GM21717 (cell line): ENCODE measurements around the gene PLCH1.

Experiments used
- ATAC-seq: cut with Tn5 transposase; IDR thresholded peaks from one replicate; pipeline ENCODE4 v1.9.1; 2021; ENCODE audit warnings: mild to moderate bottlenecking, moderate library complexity; ENCODE audit not compliant: unreplicated experiment

Gene PLCH1

DNA sequence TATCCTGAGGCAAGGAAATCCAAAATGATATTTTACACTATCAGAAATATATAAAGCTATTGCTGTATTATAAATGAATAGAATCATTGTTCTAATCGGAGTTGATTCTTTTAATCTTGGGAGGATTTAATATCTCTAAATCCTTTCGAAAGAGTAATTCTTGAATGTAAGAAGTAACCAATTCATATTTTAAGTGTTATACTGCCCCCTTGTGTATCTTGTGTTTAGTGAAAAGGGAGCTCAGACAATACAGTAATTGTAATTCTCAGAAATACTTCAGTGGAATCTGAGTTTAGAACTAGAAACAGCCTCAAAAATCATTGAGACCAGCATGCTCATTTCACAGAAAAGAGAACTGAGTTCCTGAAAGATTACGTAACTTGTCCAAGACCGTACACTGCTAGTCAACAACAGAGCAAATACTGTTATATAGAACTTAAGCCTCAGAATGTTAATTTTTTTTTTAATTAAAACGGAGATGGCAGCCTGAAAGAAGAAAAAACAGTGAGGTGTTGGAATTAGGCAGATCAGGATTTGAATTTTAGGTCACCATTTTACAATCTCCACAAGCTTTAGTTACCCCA is 42.9 kb downstream of the PLCH1 start:
- ATAC-seq: peak; percentile 74

GRCh38 chr3:155697542-155697941 is 47.3 kb downstream of the PLCH1 start:
- ATAC-seq: no peak

- ATAC-seq: no peak
Observed at GRCh38 chr3:155690921-155691320, 54.0 kb downstream of the PLCH1 start.

GRCh38 chr3:155688481-155688880 is 56.4 kb downstream of the PLCH1 start:
- ATAC-seq: no peak

DNA sequence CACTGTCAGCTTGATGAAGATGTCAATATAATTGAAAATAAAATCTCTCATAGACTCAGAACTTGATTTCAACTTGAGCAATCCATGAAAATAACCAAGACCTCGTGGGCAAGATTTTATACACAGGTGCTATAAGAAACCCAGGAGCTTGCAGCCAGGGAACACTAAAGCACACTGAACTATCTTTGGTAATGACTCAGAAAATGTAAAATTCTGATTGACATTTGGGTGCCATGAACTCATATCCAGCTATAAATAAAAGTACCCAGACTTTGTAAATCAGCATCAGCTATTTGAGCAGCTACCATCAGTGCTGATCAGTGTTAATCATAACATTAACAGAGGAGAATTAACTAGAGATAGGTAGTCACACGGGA is 61.5 kb downstream of the PLCH1 start:
- no peak for ATAC-seq

GRCh38 chr3:155682426-155683343 is 62.2 kb downstream of the PLCH1 start:
- ATAC-seq: no peak

DNA sequence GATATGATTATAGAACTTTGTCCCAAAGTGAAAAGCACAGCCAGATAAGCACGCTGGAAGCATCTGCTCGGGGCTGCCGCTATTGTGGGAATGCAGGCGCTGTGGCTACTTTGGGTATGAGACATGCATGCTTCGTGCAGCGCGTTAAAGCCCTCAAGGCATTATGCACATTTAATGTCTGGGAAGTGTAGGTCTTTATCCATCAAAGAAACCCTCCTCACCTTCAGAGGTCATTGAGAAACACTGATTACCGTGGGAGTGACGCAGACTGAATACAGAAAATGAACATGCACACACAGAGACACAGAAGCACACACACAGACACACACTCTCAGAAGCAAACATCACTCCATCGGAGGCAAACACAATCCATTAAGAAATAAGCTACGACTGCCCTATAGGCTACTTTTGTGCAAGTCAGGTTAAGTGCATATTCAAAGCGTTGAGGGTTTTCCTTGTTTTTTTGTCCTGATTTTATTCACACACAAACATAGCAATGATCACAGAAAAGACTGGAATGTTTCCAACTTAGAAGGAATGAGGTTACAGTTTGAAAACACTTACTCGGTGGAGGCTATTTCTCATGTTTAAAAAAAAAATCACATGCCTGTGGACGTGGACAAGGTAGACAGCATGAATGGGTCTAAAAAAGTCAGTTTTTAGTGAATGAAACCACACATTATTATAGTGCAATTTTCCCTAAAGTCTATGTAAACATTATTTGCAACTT is 68.5 kb downstream of the PLCH1 start:
- no peak for ATAC-seq

GRCh38 chr3:155675094-155675493 is 69.8 kb downstream of the PLCH1 start:
- ATAC-seq: no peak

- ATAC-seq: no peak
Observed at GRCh38 chr3:155673421-155673820, 71.5 kb downstream of the PLCH1 start.

- no peak for ATAC-seq
Observed at GRCh38 chr3:155670335-155670734, 74.5 kb downstream of the PLCH1 start.

DNA sequence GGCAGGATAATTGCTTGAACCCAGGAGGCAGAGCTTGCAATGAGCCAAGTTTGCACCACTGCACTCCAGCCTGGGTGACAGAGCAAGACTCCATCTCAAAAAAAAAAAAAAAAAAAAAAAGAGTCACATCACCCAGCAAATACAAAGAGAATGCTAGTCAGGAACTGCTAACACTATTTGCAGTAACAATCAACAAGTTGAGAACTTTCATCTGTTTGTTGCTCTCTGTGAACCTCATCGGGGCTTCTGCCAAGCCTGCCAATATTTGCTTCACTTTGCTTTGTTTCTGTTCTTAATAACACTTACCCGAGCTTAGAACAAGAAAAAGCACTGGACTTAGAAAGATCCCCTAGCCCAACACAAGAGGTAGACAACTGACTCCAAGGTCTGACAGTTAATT is 76.9 kb downstream of the PLCH1 start:
- no peak for ATAC-seq

GRCh38 chr3:155664925-155665695 is 79.8 kb downstream of the PLCH1 start:
- ATAC-seq: no peak

- no peak for ATAC-seq
Observed at GRCh38 chr3:155663467-155664212, 81.2 kb downstream of the PLCH1 start.

GRCh38 chr3:155661760-155662159 is 83.1 kb downstream of the PLCH1 start:
- no peak for ATAC-seq

GRCh38 chr3:155661042-155661441 is 83.8 kb downstream of the PLCH1 start:
- ATAC-seq: no peak

GRCh38 chr3:155658671-155659261 is 86.1 kb downstream of the PLCH1 start:
- ATAC-seq: no peak

DNA sequence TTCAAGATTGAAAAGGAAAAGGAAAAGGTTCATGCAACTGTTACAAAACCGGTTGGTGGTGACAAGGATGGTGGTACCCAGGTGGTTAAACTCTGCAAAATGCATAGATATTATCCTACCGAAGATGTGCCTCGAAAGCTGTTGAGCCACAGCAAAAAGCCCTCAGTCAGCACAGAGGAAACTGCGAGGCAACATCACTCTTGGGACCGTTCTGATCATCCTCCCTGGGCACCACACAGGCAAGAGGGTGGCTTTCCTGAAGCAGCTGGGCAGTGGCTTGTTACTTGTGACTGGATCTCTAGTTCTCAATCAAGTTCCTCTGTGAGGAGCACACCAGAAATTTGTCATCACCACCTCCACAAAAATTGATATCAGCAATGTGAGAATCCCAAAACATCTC is 86.9 kb downstream of the PLCH1 start:
- ATAC-seq: no peak

DNA sequence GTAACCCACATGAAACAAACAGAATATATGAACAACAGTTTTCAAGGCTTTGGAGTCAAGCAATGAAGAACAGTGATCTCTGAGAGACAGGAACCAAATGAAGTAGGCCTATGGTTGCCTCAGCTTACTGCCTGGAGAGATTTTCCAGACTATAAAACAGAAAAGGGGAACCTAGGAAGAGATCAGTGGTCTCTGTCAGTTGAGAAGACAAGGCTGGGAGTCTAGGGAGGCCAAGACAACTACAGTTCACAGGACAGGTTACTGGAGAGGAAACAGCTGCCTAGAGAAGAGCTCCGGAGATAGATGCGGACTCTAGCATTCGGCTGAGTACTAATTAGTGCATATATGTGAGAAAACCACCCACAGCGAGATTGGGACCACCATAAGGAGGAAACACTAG is 87.7 kb downstream of the PLCH1 start:
- no peak for ATAC-seq

DNA sequence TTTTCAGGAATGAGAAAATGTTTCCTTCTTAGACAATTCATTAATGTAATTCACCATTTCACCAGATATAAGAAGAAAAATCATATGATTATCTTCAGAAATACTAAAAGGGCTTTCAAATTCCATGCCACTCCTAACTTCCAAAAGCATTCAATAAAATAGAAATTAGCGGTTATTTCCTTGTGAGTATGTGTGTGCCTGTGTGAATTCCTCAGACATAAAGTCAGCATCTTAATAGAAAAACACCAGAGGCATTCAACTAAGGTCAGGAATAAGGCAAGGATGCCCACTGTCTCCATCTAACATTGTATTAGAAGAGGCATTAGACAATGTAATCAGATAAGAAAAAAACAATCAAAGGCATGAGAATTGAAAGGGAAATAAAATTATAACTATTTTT is 88.4 kb downstream of the PLCH1 start:
- no peak for ATAC-seq
